HepG2 (cell line): Measurements from ENCODE around the gene DDAH1. TPM values are rescaled to one million over a fixed set of nuclear protein-coding genes. Genes with fewer than 3 reads are reported as not detected.

ENCODE experiments used
- ATAC-seq: fragments of 200-7000 bp; cut with Tn5 transposase; 3 replicates; pipeline ENCODE4 v1.9.1; 2020; ENCODE audit warnings: mild to moderate bottlenecking, moderate library complexity
- BruUV-seq: library from RNA; stranded (reverse); fragments of 400-500 nt; replicated peaks from 2 replicates; lab custom pipeline; 2021; lab: Mats Ljungman, UMichigan
- CTCF ChIA-PET: fragments of 300-600 bp; formaldehyde crosslinking; extraction: SDS; loops from one replicate; lab custom pipeline; 2021; ENCODE audit warnings: low total read pairs, inconsistent platforms, low intra/inter-chr PET ratio; lab: Yijun Ruan, JAX
- POLR2A ChIA-PET: fragments of 350-600 bp; sonication (Branson Sonifier 250); formaldehyde crosslinking; loops from one replicate; lab custom pipeline; 2020; ENCODE audit warnings: antibody characterized with exemption, inconsistent platforms; lab: Yijun Ruan, JAX
- DNase-seq: peaks from one replicate; pipeline ENCODE4 v3.0.0-alpha.2; 2015; ENCODE audit warnings: low spot score
- FAIRE-seq: peaks from 3 replicates; lab custom pipeline; 2011; peaks lifted over from hg19 to GRCh38; lab: Jason Lieb, UNC
- H2AFZ ChIP-seq: one replicate; pipeline ENCODE4 v1.6.1; 2011; ENCODE audit warnings: low read length, inconsistent platforms
- H3K27ac ChIP-seq: fragments of 300-600 bp; 3 replicates; pipeline ENCODE4 v1.8.0; 2011; ENCODE audit warnings: mixed run types, mild to moderate bottlenecking, mixed read lengths, low read length, inconsistent platforms; ENCODE audit not compliant: insufficient read depth; ENCODE audit errors: extremely low read length
- H3K27me3 ChIP-seq, 2 experiments: fragments of 200-600 bp in 1 of 2; 2 replicates in 1 of 2; 3 replicates in 1 of 2; pipeline versions ENCODE4 v1.6.0 to v1.8.0; 2011; ENCODE audit warnings: low read length in 2 of 2, mild to moderate bottlenecking in 2 of 2, moderate library complexity in 2 of 2, inconsistent platforms in 1 of 2; ENCODE audit not compliant: insufficient read depth in 2 of 2, control insufficient read depth in 1 of 2
- H3K36me3 ChIP-seq, 2 experiments: fragments of 200-600 bp in 1 of 2; replicated peaks in 1 of 2; 2 replicates in 1 of 2; 3 replicates in 1 of 2; pipeline versions ENCODE4 v1.5.1 to v1.8.0; 2011; ENCODE audit warnings: low read length in 2 of 2, inconsistent platforms in 1 of 2; ENCODE audit not compliant: insufficient read depth in 2 of 2, control insufficient read depth in 1 of 2
- H3K4me1 ChIP-seq: 2 replicates; pipeline ENCODE4 v1.5.1; 2012; ENCODE audit warnings: low read length, inconsistent platforms; ENCODE audit not compliant: insufficient read depth
- H3K4me2 ChIP-seq: 2 replicates; pipeline ENCODE4 v1.6.0; 2011; ENCODE audit warnings: low read depth, low read length, inconsistent platforms
- H3K4me3 ChIP-seq, 3 experiments: fragments of 200-600 bp in 1 of 3; sonication (generic), shearing (Covaris generic) in 1 of 3; replicated peaks in 1 of 3; 2 replicates each; pipeline ENCODE4 v1.5.1; 2011 to 2016; ENCODE audit warnings: low read length in 3 of 3, inconsistent platforms in 2 of 3, low read depth in 2 of 3, mild to moderate bottlenecking in 2 of 3, control low read depth in 1 of 3, mixed read lengths in 1 of 3; ENCODE audit not compliant: insufficient read depth in 1 of 3
- H3K79me2 ChIP-seq: one replicate; pipeline ENCODE4 v1.6.1; 2011; ENCODE audit warnings: low read length, inconsistent platforms; ENCODE audit not compliant: insufficient read depth
- H3K9ac ChIP-seq: 2 replicates; pipeline ENCODE4 v1.6.0; 2011; ENCODE audit warnings: mild to moderate bottlenecking, low read depth, low read length, inconsistent platforms; ENCODE audit not compliant: insufficient read depth
- H3K9me3 ChIP-seq: 2 replicates; pipeline ENCODE4 v1.5.1; 2012; ENCODE audit warnings: mild to moderate bottlenecking, low read length
- H4K20me1 ChIP-seq: 2 replicates; pipeline ENCODE4 v1.6.0; 2011; ENCODE audit warnings: inconsistent platforms, mild to moderate bottlenecking, low read length, moderate library complexity; ENCODE audit not compliant: insufficient read depth
- ATF6 ChIP-seq: sonication (generic); formaldehyde crosslinking; conservative IDR thresholded peaks from 2 replicates; pipeline ENCODE4 v1.4.0; 2020; ENCODE audit warnings: missing genetic modification reagents
- ATF7 ChIP-seq, 2 experiments: fragments of 450-650 bp in 1 of 2; sonication (generic) in 1 of 2; formaldehyde crosslinking in 1 of 2; IDR thresholded peaks; 2 replicates each; pipeline versions ENCODE4 v1.4.0 to v1.6.1; 2016 to 2020; ENCODE audit warnings: antibody characterized with exemption in 1 of 2, mild to moderate bottlenecking in 1 of 2, missing genetic modification reagents in 1 of 2
- FOXP1 ChIP-seq, 2 experiments: fragments of 450-650 bp in 1 of 2; IDR thresholded peaks; 2 replicates each; pipeline ENCODE4 v1.6.1; 2017 to 2018; ENCODE audit warnings: antibody characterized with exemption in 1 of 2
- ZFY ChIP-seq: sonication (generic); formaldehyde crosslinking; IDR thresholded peaks from 2 replicates; pipeline ENCODE4 v1.4.0; 2020; ENCODE audit warnings: missing genetic modification reagents
- ZNF276 ChIP-seq: sonication (generic); formaldehyde crosslinking; IDR thresholded peaks from 2 replicates; pipeline ENCODE4 v1.4.0; 2020; ENCODE audit warnings: mild to moderate bottlenecking, low read depth, missing genetic modification reagents
- ZNF326 ChIP-seq: sonication (generic); formaldehyde crosslinking; IDR thresholded peaks from 2 replicates; pipeline ENCODE4 v1.4.0; 2020; ENCODE audit warnings: missing genetic modification reagents, borderline replicate concordance
- ZNF431 ChIP-seq: sonication (generic); formaldehyde crosslinking; IDR thresholded peaks from 2 replicates; pipeline ENCODE4 v1.9.0; 2022; ENCODE audit warnings: missing genetic modification reagents, low read depth, mild to moderate bottlenecking, borderline replicate concordance
- WGBS: methylation state at CpG from one replicate; pipeline ENCODE4 v1.1.6; 2017; ENCODE audit warnings: low lambda C conversion rate; 5-methylcytosine and 5-hydroxymethylcytosine counted together
- in situ Hi-C: cut with HindIII; loops from 2 replicates; pipeline ENCODE4 v1.10.0; 2017; ENCODE audit warnings: low pct_unique_long_range_greater_than_20kb; ENCODE audit not compliant: extremely low pct_ligation_motif_present
- intact Hi-C: fragments of 100-400 bp; cut with micrococcal nuclease; formaldehyde crosslinking; loops from one replicate; pipeline ENCODE4 v1.10.0; 2022; ENCODE audit not compliant: unreplicated experiment
- polyA plus RNA-seq, 8 experiments: library from polyadenylated mRNA; depleted of rRNA in 3 of 8; stranded (reverse) in 7 of 8; unstranded in 1 of 8; fragments of >200 nt; fragmentation: Illumina TruSeq in 4 of 8; extraction: Trizol in 4 of 8; gene quantifications; 2 replicates each; pipeline versions ENCODE4 v1.2.1 to v1.2.3, GENCODE V29; 2011 to 2016; ENCODE audit warnings: low read depth in 4 of 8, missing spikeins in 1 of 8, mixed read lengths in 1 of 8; ENCODE audit not compliant: insufficient read depth in 1 of 8
- total RNA-seq, 5 experiments: library from RNA; depleted of rRNA; stranded (reverse); fragments of >200 nt; fragmentation: Illumina TruSeq; extraction: Trizol; gene quantifications; 2 replicates each; pipeline ENCODE4 v1.2.3, GENCODE V29; 2016; ENCODE audit warnings: low read depth in 1 of 5
- TF ChIP-seq, protein P1 (sequence below): sonication (generic); formaldehyde crosslinking; IDR thresholded peaks from 2 replicates; pipeline ENCODE4 v1.5.0; 2020; ENCODE audit warnings: mild to moderate bottlenecking, missing genetic modification reagents, borderline replicate concordance
- TF ChIP-seq, protein P2 (sequence below): sonication (generic); formaldehyde crosslinking; conservative IDR thresholded peaks from 2 replicates; pipeline ENCODE4 v1.4.0; 2020; ENCODE audit warnings: missing genetic modification reagents

Gene DDAH1
- total and polyA plus RNA-seq, 2 of the 13 experiments (the other 11 are each of a cell fraction or from before 2014, with no cell fraction given) = 39.7 to 64.4 TPM

GRCh38 chr1:85490270-85490985, 25.5 kb upstream of the DDAH1 start (continued):
- TF ChIP-seq FOXP1 (IDR thresholded peaks at IDR 0.05) (no peak), FOXP1 (CRISPR knock-in tag; IDR thresholded peaks at IDR 0.05) (peak; percentile 12; the same call in 1 of the 2 replicates)

- intact Hi-C loops = no loop called here
- 67% methylated on average over 1 of the region's 1 CpG for WGBS
- Histone ChIP-seq H2AFZ (no peak overlapping the region), H3K4me3 (no peak overlapping the region), H3K27ac (no peak overlapping the region), H3K79me2 (no peaks in the 10 kb centered on the region), H3K9ac (no peak overlapping the region), H3K4me2 (no peak overlapping the region), H3K4me1 (peaks cover 8% of the 10 kb centered on the region), H3K27me3 (no peaks in the 10 kb centered on the region), H4K20me1 (no peaks in the 10 kb centered on the region), H3K9me3 (no peaks in the 10 kb centered on the region), H3K36me3 (no peaks in the 10 kb centered on the region)
- in situ Hi-C loops = no loop called here
- TF ChIP-seq ATF6 (no peak), ZNF276 (CRISPR knock-in tag) (no peak), ZNF431 (CRISPR knock-in tag) (no peak), ZFY (CRISPR knock-in tag) (no peak), ATF7 (IDR thresholded peaks at IDR 0.05) (no peak), ATF7 (CRISPR knock-in tag; IDR thresholded peaks at IDR 0.05) (no peak), ZNF326 (CRISPR knock-in tag) (no peak)
- TF ChIP-seq, protein P1, sequence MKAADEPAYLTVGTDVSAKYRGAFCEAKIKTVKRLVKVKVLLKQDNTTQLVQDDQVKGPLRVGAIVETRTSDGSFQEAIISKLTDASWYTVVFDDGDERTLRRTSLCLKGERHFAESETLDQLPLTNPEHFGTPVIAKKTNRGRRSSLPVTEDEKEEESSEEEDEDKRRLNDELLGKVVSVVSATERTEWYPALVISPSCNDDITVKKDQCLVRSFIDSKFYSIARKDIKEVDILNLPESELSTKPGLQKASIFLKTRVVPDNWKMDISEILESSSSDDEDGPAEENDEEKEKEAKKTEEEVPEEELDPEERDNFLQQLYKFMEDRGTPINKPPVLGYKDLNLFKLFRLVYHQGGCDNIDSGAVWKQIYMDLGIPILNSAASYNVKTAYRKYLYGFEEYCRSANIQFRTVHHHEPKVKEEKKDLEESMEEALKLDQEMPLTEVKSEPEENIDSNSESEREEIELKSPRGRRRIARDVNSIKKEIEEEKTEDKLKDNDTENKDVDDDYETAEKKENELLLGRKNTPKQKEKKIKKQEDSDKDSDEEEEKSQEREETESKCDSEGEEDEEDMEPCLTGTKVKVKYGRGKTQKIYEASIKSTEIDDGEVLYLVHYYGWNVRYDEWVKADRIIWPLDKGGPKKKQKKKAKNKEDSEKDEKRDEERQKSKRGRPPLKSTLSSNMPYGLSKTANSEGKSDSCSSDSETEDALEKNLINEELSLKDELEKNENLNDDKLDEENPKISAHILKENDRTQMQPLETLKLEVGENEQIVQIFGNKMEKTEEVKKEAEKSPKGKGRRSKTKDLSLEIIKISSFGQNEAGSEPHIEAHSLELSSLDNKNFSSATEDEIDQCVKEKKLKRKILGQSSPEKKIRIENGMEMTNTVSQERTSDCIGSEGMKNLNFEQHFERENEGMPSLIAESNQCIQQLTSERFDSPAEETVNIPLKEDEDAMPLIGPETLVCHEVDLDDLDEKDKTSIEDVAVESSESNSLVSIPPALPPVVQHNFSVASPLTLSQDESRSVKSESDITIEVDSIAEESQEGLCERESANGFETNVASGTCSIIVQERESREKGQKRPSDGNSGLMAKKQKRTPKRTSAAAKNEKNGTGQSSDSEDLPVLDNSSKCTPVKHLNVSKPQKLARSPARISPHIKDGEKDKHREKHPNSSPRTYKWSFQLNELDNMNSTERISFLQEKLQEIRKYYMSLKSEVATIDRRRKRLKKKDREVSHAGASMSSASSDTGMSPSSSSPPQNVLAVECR (CRISPR knock-in tag) = no peak
- TF ChIP-seq, protein P2, sequence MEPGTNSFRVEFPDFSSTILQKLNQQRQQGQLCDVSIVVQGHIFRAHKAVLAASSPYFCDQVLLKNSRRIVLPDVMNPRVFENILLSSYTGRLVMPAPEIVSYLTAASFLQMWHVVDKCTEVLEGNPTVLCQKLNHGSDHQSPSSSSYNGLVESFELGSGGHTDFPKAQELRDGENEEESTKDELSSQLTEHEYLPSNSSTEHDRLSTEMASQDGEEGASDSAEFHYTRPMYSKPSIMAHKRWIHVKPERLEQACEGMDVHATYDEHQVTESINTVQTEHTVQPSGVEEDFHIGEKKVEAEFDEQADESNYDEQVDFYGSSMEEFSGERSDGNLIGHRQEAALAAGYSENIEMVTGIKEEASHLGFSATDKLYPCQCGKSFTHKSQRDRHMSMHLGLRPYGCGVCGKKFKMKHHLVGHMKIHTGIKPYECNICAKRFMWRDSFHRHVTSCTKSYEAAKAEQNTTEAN (CRISPR knock-in tag) = no peak
- no peak for FAIRE-seq
- ChIA-PET CTCF (no interaction called here), POLR2A (no interaction called here)
- DNase-seq = no peak
- ATAC-seq = no peak
- BruUV-seq = no TSS peak
Observed at GRCh38 chr1:85488126-85488525, 23.2 kb upstream of the DDAH1 start.
